Left lung (tissue), 10 donors: Measurements from ENCODE around the gene GNA15. TPM values are rescaled to one million over a fixed set of nuclear protein-coding genes. Genes with fewer than 3 reads are reported as not detected.

Experiments
- ATAC-seq: fragments of 200-7000 bp; cut with Tn5 transposase; one replicate; pipeline ENCODE4 v1.9.1; 2020; ENCODE audit warnings: moderate library complexity
- DNase-seq, 4 donors: peaks; one replicate each; pipeline ENCODE4 v3.0.0-alpha.2; 2013 to 2020
- H3K27ac ChIP-seq, 2 donors: fragments of 200-600 bp; sonication (generic) in 1 of 2; one replicate each; pipeline versions ENCODE4 v1.5.0 to v1.8.0; 2020 to 2021
- H3K27me3 ChIP-seq, 2 donors: fragments of 200-600 bp; sonication (generic) in 1 of 2; one replicate each; pipeline versions ENCODE4 v1.5.0 to v1.8.0; 2020 to 2021
- H3K36me3 ChIP-seq, 2 donors: fragments of 200-600 bp; sonication (generic) in 1 of 2; one replicate each; pipeline versions ENCODE4 v1.5.0 to v1.8.0; 2020 to 2021
- H3K4me1 ChIP-seq, 2 donors: fragments of 200-600 bp; one replicate each; pipeline ENCODE4 v1.8.0; 2021
- H3K4me3 ChIP-seq, 2 donors: fragments of 200-600 bp; sonication (generic) in 1 of 2; one replicate each; pipeline versions ENCODE4 v1.5.0 to v1.8.0; 2020 to 2021; ENCODE audit warnings: mild to moderate bottlenecking in 1 of 2
- H3K9me3 ChIP-seq, 2 donors: fragments of 200-600 bp; sonication (generic) in 1 of 2; one replicate each; pipeline versions ENCODE4 v1.5.0 to v1.8.0; 2020 to 2021
- CTCF ChIP-seq, 2 donors: fragments of 200-600 bp; sonication (generic) in 1 of 2; IDR thresholded peaks; one replicate each; pipeline versions ENCODE4 v1.5.0 to v1.8.0; 2021; ENCODE audit warnings: antibody characterized with exemption in 2 of 2
- intact Hi-C, 2 donors: fragments of 100-400 bp; cut with DNase I; formaldehyde crosslinking; loops; one replicate each; pipeline versions ENCODE4 v1.11.2 to v1.14.2; 2022
- polyA plus RNA-seq, 6 donors: library from polyadenylated mRNA; unstranded; fragments of 120-200 nt; gene quantifications; one replicate each; pipeline ENCODE4 v1.2.1, GENCODE V29; 2013; ENCODE audit not compliant: insufficient read length in 6 of 6
- total RNA-seq, 2 donors: library from RNA; stranded (reverse); fragmentation: NEBNext Ultra II Directional; extraction: Animal tissue kit (Norgen Biotek cat#: 25700); gene quantifications; one replicate each; pipeline ENCODE4 v1.2.1, GENCODE V29; 2021
- donor health status: DM: no; HTN: yes; CAD: no.
- donor health status: DM: no; HTN: no; CAD: no.

Gene GNA15
- total and polyA plus RNA-seq, 8 donors: 1.8 to 35.9 (median 2.8) TPM

- DNase-seq: no peak
- intact Hi-C loops: no loop called here
- H3K9me3 ChIP-seq: no peaks in the 10 kb centered on the region
- no peaks in the 10 kb centered on the region for H3K27me3 ChIP-seq
- no peak for ATAC-seq
- no peak overlapping the region for H3K4me3 ChIP-seq
- TF ChIP-seq CTCF (IDR thresholded peaks at IDR 0.05): no peak
- peak overlapping the region in 1 of 2 donors; percentile 58 for H3K27ac ChIP-seq
- peaks cover 7 to 41% of the 10 kb centered on the region in 2 donors for H3K4me1 ChIP-seq
- peaks cover 0 to 14% of the 10 kb centered on the region in 2 donors for H3K36me3 ChIP-seq
These were observed 28.2 kb upstream of the GNA15 start for GRCh38 chr19:3107658-3108057.

- Histone ChIP-seq H3K36me3 (peaks cover 0 to 23% of the 10 kb centered on the region in 2 donors), H3K4me1 (peaks cover 4 to 33% of the 10 kb centered on the region in 2 donors), H3K9me3 (no peaks in the 10 kb centered on the region), H3K4me3 (no peak overlapping the region), H3K27me3 (no peaks in the 10 kb centered on the region), H3K27ac (no peak overlapping the region)
- intact Hi-C loops: no loop called here
- TF ChIP-seq CTCF (IDR thresholded peaks at IDR 0.05): peak; percentile 86 to 88
- ATAC-seq (peak; percentile 59), DNase-seq (peak in 1 of 4 donors; percentile 83)
These were observed 27.1 kb upstream of the GNA15 start for GRCh38 chr19:3108775-3109174.

DNA sequence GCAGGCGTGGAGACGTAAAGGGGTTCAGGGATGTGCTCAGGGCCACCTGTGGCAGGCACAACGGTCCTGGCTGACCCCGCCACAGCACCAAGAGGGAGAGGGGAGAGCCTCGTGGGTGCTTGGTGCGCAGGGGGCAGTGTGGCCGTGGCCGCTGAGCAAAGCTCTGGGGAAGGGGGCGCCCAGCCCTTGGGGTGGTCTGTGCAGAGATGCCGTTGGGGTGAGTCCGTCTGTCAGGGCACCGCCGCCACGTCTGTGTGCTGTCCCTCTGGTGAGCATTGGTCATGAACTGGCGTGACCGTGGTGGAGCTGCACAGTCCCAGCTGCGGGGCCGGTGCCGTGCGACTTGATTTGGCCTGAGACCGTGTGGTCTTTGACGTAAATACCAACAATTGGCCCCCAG is 26.3 kb upstream of the GNA15 start:
- Histone ChIP-seq H3K4me1 (peaks cover 0 to 28% of the 10 kb centered on the region in 2 donors), H3K4me3 (no peak overlapping the region), H3K9me3 (no peaks in the 10 kb centered on the region), H3K27me3 (no peaks in the 10 kb centered on the region), H3K27ac (no peak overlapping the region), H3K36me3 (peaks cover 0 to 31% of the 10 kb centered on the region in 2 donors)
- no peak for TF ChIP-seq CTCF (IDR thresholded peaks at IDR 0.05)
- ATAC-seq (no peak), DNase-seq (peak in 1 of 4 donors; percentile 74)
- intact Hi-C loops: no loop called here

DNA sequence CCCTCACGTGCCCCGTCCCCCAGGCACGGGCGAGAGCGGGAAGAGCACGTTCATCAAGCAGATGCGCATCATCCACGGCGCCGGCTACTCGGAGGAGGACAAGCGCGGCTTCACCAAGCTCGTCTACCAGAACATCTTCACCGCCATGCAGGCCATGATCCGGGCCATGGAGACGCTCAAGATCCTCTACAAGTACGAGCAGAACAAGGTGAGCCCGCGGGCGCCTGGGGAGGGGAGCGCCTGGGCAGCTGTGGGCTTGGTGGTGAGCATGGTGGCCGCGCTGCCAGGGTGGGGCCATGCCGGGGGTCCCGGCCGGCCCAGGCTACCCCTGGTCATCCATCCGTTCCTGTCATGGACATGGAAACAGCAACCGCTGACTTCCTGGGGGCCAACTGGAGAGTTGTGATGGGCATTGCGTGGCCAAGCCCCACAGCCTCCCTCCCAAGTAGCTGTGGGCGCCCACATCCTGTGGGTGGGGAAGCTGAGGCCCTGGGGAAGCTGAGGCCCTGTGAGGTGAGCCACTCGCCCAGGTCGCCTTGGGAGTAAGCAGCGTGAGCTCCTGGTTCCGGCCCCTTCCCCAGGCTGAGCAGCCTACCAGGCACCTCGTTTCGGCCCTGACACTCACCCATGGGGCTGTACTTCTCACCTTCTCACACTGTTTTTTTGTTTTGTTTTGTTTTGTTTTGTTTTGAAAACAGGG is 25.6 kb upstream of the GNA15 start:
- Histone ChIP-seq H3K4me1 (peaks cover 0 to 23% of the 10 kb centered on the region in 2 donors), H3K27me3 (no peaks in the 10 kb centered on the region), H3K9me3 (no peaks in the 10 kb centered on the region), H3K4me3 (no peak overlapping the region), H3K27ac (no peak overlapping the region), H3K36me3 (peaks cover 0 to 38% of the 10 kb centered on the region in 2 donors)
- ATAC-seq: no peak
- TF ChIP-seq CTCF (IDR thresholded peaks at IDR 0.05): no peak
- intact Hi-C loops: no loop called here
- DNase-seq: peak in 1 of 4 donors; percentile 79

GRCh38 chr19:3111586-3112247 is 24.1 kb upstream of the GNA15 start:
- Histone ChIP-seq H3K27ac (no peak overlapping the region), H3K36me3 (peaks cover 0 to 42% of the 10 kb centered on the region in 2 donors), H3K27me3 (no peaks in the 10 kb centered on the region), H3K4me1 (peaks cover 0 to 23% of the 10 kb centered on the region in 2 donors), H3K4me3 (no peak overlapping the region), H3K9me3 (no peaks in the 10 kb centered on the region)
- ATAC-seq (no peak), DNase-seq (peak in 1 of 4 donors; percentile 69)
- intact Hi-C loops: no loop called here
- TF ChIP-seq CTCF (IDR thresholded peaks at IDR 0.05): no peak
